ENCODE results near the gene ABCA6.

DNA sequence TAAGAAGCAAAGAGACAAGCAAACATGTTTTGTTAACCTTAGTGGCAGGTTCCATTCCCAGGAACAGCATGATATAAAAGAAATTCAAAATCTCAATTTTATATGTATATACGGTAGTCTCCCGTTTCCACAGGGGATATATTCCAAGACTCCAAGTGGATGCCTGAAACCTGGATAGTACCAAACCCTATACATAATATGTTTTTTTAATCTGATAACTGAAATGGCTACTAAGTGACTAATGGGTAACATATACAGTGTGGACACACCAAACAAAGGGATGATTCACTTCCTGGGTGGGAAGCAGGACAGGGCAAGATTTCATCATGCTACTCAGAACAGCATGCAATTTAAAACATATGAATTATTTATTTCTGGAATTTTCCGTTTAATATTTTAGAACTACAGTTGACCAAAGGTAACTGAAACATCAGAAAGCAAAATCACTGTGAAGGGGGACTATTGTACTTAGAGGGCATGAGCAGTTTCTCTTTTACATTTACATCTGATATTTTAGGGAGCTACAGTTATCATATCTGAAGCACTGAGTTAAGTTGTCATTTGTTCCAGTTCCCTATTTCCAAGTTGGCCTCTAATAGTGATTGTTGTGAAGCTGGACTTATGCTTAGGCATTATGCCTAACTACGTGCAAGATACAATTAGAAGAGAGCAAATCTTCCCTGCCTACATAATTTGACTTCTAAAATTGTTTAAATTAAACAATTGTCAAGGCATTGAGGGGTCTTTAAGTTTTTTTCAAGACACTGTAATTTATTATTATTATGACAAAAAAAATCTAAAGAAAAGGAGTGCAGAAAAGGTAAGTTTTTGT lies 34.1 kb upstream of the ABCA6 start:
- TF ChIP-seq, protein P1, sequence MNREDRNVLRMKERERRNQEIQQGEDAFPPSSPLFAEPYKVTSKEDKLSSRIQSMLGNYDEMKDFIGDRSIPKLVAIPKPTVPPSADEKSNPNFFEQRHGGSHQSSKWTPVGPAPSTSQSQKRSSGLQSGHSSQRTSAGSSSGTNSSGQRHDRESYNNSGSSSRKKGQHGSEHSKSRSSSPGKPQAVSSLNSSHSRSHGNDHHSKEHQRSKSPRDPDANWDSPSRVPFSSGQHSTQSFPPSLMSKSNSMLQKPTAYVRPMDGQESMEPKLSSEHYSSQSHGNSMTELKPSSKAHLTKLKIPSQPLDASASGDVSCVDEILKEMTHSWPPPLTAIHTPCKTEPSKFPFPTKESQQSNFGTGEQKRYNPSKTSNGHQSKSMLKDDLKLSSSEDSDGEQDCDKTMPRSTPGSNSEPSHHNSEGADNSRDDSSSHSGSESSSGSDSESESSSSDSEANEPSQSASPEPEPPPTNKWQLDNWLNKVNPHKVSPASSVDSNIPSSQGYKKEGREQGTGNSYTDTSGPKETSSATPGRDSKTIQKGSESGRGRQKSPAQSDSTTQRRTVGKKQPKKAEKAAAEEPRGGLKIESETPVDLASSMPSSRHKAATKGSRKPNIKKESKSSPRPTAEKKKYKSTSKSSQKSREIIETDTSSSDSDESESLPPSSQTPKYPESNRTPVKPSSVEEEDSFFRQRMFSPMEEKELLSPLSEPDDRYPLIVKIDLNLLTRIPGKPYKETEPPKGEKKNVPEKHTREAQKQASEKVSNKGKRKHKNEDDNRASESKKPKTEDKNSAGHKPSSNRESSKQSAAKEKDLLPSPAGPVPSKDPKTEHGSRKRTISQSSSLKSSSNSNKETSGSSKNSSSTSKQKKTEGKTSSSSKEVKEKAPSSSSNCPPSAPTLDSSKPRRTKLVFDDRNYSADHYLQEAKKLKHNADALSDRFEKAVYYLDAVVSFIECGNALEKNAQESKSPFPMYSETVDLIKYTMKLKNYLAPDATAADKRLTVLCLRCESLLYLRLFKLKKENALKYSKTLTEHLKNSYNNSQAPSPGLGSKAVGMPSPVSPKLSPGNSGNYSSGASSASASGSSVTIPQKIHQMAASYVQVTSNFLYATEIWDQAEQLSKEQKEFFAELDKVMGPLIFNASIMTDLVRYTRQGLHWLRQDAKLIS (CRISPR knock-in tag; IDR thresholded peaks at IDR 0.05) = no peak
- TF ChIP-seq DMBX1 (CRISPR knock-in tag; IDR thresholded peaks at IDR 0.05; ENCODE audit: borderline replicate concordance) (peak; percentile 66; the same call in 1 of the 2 replicates), PCBP1 (IDR thresholded peaks at IDR 0.05; ENCODE audit: low read depth, low read length, poor library complexity, severe bottlenecking) (no peak), NR2C2 (CRISPR knock-in tag; IDR thresholded peaks at IDR 0.05) (no peak), NR2C2 (tag; IDR thresholded peaks at IDR 0.05) (peak; percentile 58), ZSCAN29 (IDR thresholded peaks at IDR 0.05) (no peak), FOSL1 (tag; conservative IDR thresholded peaks at IDR 0.05) (peak; percentile 98), ZFPM2 (CRISPR knock-in tag; IDR thresholded peaks at IDR 0.05) (no peak), DPF2 (IDR thresholded peaks at IDR 0.05) (peak; percentile 80), FOXJ2 (tag; IDR thresholded peaks at IDR 0.05) (no peak), SMARCC2 (IDR thresholded peaks at IDR 0.05; ENCODE audit: low read depth) (peak; percentile 82), HNRNPH1 (optimal IDR thresholded peaks at IDR 0.05; ENCODE audit: low read depth, low read length) (no peak), HNRNPK (IDR thresholded peaks at IDR 0.05; ENCODE audit: low read depth, low read length, poor library complexity, severe bottlenecking) (no peak)
- TF ChIP-seq, protein P2, sequence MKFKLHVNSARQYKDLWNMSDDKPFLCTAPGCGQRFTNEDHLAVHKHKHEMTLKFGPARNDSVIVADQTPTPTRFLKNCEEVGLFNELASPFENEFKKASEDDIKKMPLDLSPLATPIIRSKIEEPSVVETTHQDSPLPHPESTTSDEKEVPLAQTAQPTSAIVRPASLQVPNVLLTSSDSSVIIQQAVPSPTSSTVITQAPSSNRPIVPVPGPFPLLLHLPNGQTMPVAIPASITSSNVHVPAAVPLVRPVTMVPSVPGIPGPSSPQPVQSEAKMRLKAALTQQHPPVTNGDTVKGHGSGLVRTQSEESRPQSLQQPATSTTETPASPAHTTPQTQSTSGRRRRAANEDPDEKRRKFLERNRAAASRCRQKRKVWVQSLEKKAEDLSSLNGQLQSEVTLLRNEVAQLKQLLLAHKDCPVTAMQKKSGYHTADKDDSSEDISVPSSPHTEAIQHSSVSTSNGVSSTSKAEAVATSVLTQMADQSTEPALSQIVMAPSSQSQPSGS (CRISPR knock-in tag; IDR thresholded peaks at IDR 0.05) = no peak
- TF ChIP-seq, protein P3, sequence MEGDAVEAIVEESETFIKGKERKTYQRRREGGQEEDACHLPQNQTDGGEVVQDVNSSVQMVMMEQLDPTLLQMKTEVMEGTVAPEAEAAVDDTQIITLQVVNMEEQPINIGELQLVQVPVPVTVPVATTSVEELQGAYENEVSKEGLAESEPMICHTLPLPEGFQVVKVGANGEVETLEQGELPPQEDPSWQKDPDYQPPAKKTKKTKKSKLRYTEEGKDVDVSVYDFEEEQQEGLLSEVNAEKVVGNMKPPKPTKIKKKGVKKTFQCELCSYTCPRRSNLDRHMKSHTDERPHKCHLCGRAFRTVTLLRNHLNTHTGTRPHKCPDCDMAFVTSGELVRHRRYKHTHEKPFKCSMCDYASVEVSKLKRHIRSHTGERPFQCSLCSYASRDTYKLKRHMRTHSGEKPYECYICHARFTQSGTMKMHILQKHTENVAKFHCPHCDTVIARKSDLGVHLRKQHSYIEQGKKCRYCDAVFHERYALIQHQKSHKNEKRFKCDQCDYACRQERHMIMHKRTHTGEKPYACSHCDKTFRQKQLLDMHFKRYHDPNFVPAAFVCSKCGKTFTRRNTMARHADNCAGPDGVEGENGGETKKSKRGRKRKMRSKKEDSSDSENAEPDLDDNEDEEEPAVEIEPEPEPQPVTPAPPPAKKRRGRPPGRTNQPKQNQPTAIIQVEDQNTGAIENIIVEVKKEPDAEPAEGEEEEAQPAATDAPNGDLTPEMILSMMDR (IDR thresholded peaks at IDR 0.05 in 2 of 3, conservative IDR thresholded peaks at IDR 0.05 in 1 of 3; ENCODE audit: insufficient read depth in 2 of 3, low read depth in 1 of 3, low read length in 3 of 3) = no peak

All from K562 (cell line).